ENCODE data around the gene IGSF1. TPM values are rescaled to one million over a fixed set of nuclear protein-coding genes. Genes with fewer than 3 reads are reported as not detected.

IGSF1 gene
- total RNA-seq, 1 donor from 2014 or later = 3.1 TPM

DNA sequence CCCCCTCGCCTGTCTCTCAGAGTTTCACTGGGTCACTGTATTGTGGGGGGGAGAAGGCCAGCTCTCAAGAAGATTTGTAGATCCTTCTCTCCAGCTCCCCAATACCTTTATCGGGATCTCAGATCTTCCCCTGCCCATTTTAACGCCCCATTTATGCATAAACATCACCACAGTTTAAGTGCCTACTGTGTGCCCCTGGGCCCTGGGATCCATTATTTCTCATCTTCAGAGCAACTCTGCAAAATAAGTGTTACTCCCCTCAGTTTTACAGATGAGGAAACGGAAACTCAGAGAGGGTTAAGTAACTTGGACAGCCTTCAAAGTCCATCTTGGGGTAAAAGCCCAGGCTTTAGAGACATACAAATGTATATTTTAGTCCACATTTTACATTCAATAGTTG is 421 bp upstream of the IGSF1 start:
- TF ChIP-seq CTCF (IDR thresholded peaks at IDR 0.05) = no peak
- Mint-ChIP-seq H3K27me3 (ENCODE audit: unreplicated experiment) (peaks cover 2% of the 10 kb centered on the region), H3K9me3 (ENCODE audit: unreplicated experiment) (no peaks in the 10 kb centered on the region), H3K4me1 (ENCODE audit: unreplicated experiment) (peaks cover 11% of the 10 kb centered on the region), H3K4me3 (ENCODE audit: unreplicated experiment) (peak overlapping the region; percentile 71), H3K27ac (ENCODE audit: unreplicated experiment) (no peak overlapping the region), H3K36me3 (ENCODE audit: unreplicated experiment) (no peaks in the 10 kb centered on the region)
- no peak for DNase-seq (ENCODE audit: extremely low spot score, unreplicated experiment)

GRCh38 chrX:131288188-131288587 is 918 bp downstream of the IGSF1 start:
- Mint-ChIP-seq H3K27me3 (ENCODE audit: unreplicated experiment) (peaks cover 2% of the 10 kb centered on the region), H3K9me3 (ENCODE audit: unreplicated experiment) (no peaks in the 10 kb centered on the region), H3K4me1 (ENCODE audit: unreplicated experiment) (peaks cover 11% of the 10 kb centered on the region), H3K36me3 (ENCODE audit: unreplicated experiment) (no peaks in the 10 kb centered on the region), H3K4me3 (ENCODE audit: unreplicated experiment) (peak overlapping the region; percentile 71), H3K27ac (ENCODE audit: unreplicated experiment) (no peak overlapping the region)
- no peak for TF ChIP-seq CTCF (IDR thresholded peaks at IDR 0.05)
- no peak for DNase-seq (ENCODE audit: extremely low spot score, unreplicated experiment)

- H3K27me3 Mint-ChIP-seq (ENCODE audit: unreplicated experiment) = peaks cover 2% of the 10 kb centered on the region
- H3K4me3 Mint-ChIP-seq (ENCODE audit: unreplicated experiment) = no peak overlapping the region
- no peak overlapping the region for H3K27ac Mint-ChIP-seq (ENCODE audit: unreplicated experiment)
- H3K4me1 Mint-ChIP-seq (ENCODE audit: unreplicated experiment) = peaks cover 11% of the 10 kb centered on the region
- DNase-seq (ENCODE audit: extremely low spot score, unreplicated experiment) = no peak
- no peaks in the 10 kb centered on the region for H3K36me3 Mint-ChIP-seq (ENCODE audit: unreplicated experiment)
- no peak for TF ChIP-seq CTCF (IDR thresholded peaks at IDR 0.05)
- H3K9me3 Mint-ChIP-seq (ENCODE audit: unreplicated experiment) = no peaks in the 10 kb centered on the region
Observed at GRCh38 chrX:131287560-131288179, 1.4 kb downstream of the IGSF1 start.

GRCh38 chrX:131279617-131280016 is 9.5 kb downstream of the IGSF1 start:
- TF ChIP-seq CTCF (IDR thresholded peaks at IDR 0.05) = no peak
- Mint-ChIP-seq H3K9me3 (ENCODE audit: unreplicated experiment) (no peaks in the 10 kb centered on the region), H3K36me3 (ENCODE audit: unreplicated experiment) (no peaks in the 10 kb centered on the region), H3K4me3 (ENCODE audit: unreplicated experiment) (no peak overlapping the region), H3K27ac (ENCODE audit: unreplicated experiment) (no peak overlapping the region), H3K27me3 (ENCODE audit: unreplicated experiment) (no peaks in the 10 kb centered on the region), H3K4me1 (ENCODE audit: unreplicated experiment) (no peaks in the 10 kb centered on the region)
- DNase-seq (ENCODE audit: extremely low spot score, unreplicated experiment) = no peak

DNA sequence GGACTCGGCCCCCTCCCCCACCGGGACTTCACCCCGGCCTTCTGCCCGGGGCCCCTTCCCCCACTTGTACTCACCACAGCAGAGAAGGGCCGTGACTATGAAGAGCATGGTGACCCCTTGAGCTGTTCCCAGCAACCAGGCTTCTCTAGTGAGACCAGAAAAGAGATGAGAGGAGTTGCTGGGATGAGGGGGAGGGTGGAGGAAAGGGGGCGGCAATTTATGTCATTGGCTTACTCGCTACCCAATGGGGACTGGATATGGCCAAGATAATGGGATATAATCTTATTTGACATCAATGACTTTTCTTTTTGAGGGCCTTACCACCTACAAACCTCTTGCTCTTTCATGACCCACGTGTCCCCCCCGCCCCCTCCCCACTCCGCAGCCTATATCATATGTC is 9.9 kb downstream of the IGSF1 start:
- no peak for TF ChIP-seq CTCF (IDR thresholded peaks at IDR 0.05)
- no peak overlapping the region for H3K27ac Mint-ChIP-seq (ENCODE audit: unreplicated experiment)
- H3K4me1 Mint-ChIP-seq (ENCODE audit: unreplicated experiment) = no peaks in the 10 kb centered on the region
- H3K27me3 Mint-ChIP-seq (ENCODE audit: unreplicated experiment) = no peaks in the 10 kb centered on the region
- no peak overlapping the region for H3K4me3 Mint-ChIP-seq (ENCODE audit: unreplicated experiment)
- H3K36me3 Mint-ChIP-seq (ENCODE audit: unreplicated experiment) = no peaks in the 10 kb centered on the region
- no peak for DNase-seq (ENCODE audit: extremely low spot score, unreplicated experiment)
- H3K9me3 Mint-ChIP-seq (ENCODE audit: unreplicated experiment) = no peaks in the 10 kb centered on the region

Data from osteocyte (in vitro differentiated cells).